Measurements from ENCODE around the gene CDH13. TPM values are rescaled to one million over a fixed set of nuclear protein-coding genes. Genes with fewer than 3 reads are reported as not detected.

Gene CDH13
- total RNA-seq, 1 experiment from 2014 or later, result 2.1 TPM

GRCh38 chr16:83269541-83269940 is 642.8 kb downstream of the CDH13 start:
- CTCF ChIA-PET, result no interaction called here
- DNase-seq (ENCODE audit: low spot score), result no peak
- intact Hi-C loops (cut with micrococcal nuclease; ENCODE audit: unreplicated experiment), result no loop called here
- TF ChIP-seq EZH2 (IDR thresholded peaks at IDR 0.05; ENCODE audit: borderline replicate concordance, low read depth, low read length, poor library complexity, severe bottlenecking) (no peak), CTCF (conservative IDR thresholded peaks at IDR 0.05; ENCODE audit: low read depth, low read length) (no peak)
- H3K9me3 ChIP-seq (ENCODE audit: low read depth, low read length, poor library complexity, severe bottlenecking), result no peaks in the 10 kb centered on the region
- no peaks in the 10 kb centered on the region for H3K4me1 ChIP-seq (ENCODE audit: insufficient read depth, low read length, poor library complexity, severe bottlenecking)
- no peaks in the 10 kb centered on the region for H3K36me3 ChIP-seq (ENCODE audit: insufficient read depth, low read length, poor library complexity, severe bottlenecking)
- BruUV-seq (replicated peaks), result no TSS peak
- H3K4me3 ChIP-seq (ENCODE audit: low read depth, low read length, poor library complexity, severe bottlenecking), result no peak overlapping the region
- POLR2A ChIA-PET (ENCODE audit: low non-redundant PET), result no interaction called here
- H3K27ac ChIP-seq (ENCODE audit: low read depth, low read length, poor library complexity, severe bottlenecking), result no peak overlapping the region
- peaks cover 4% of the 10 kb centered on the region for H3K27me3 ChIP-seq (replicated peaks; ENCODE audit: insufficient read depth, low read depth, low read length, poor library complexity)

- no TSS peak for BruUV-seq (replicated peaks)
- no peak for DNase-seq (ENCODE audit: low spot score)
- Histone ChIP-seq H3K27ac (ENCODE audit: low read depth, low read length, poor library complexity, severe bottlenecking) (no peak overlapping the region), H3K4me3 (ENCODE audit: low read depth, low read length, poor library complexity, severe bottlenecking) (no peak overlapping the region), H3K4me1 (ENCODE audit: insufficient read depth, low read length, poor library complexity, severe bottlenecking) (no peaks in the 10 kb centered on the region), H3K36me3 (ENCODE audit: insufficient read depth, low read length, poor library complexity, severe bottlenecking) (no peaks in the 10 kb centered on the region), H3K9me3 (ENCODE audit: low read depth, low read length, poor library complexity, severe bottlenecking) (no peaks in the 10 kb centered on the region), H3K27me3 (replicated peaks; ENCODE audit: insufficient read depth, low read depth, low read length, poor library complexity) (peaks cover 4% of the 10 kb centered on the region)
- CTCF ChIA-PET, result no interaction called here
- intact Hi-C loops (cut with micrococcal nuclease; ENCODE audit: unreplicated experiment), result no loop called here
- TF ChIP-seq CTCF (conservative IDR thresholded peaks at IDR 0.05; ENCODE audit: low read depth, low read length), result no peak
- TF ChIP-seq EZH2 (IDR thresholded peaks at IDR 0.05; ENCODE audit: borderline replicate concordance, low read depth, low read length, poor library complexity, severe bottlenecking), result no peak
- POLR2A ChIA-PET (ENCODE audit: low non-redundant PET), result no interaction called here
Measured at GRCh38 chr16:83270061-83270460, 643.3 kb downstream of the CDH13 start.

GRCh38 chr16:83270640-83271039 is 643.9 kb downstream of the CDH13 start:
- POLR2A ChIA-PET (ENCODE audit: low non-redundant PET), result no interaction called here
- DNase-seq (ENCODE audit: low spot score), result no peak
- intact Hi-C loops (cut with micrococcal nuclease; ENCODE audit: unreplicated experiment), result no loop called here
- Histone ChIP-seq H3K4me1 (ENCODE audit: insufficient read depth, low read length, poor library complexity, severe bottlenecking) (no peaks in the 10 kb centered on the region), H3K4me3 (ENCODE audit: low read depth, low read length, poor library complexity, severe bottlenecking) (no peak overlapping the region), H3K27ac (ENCODE audit: low read depth, low read length, poor library complexity, severe bottlenecking) (no peak overlapping the region), H3K36me3 (ENCODE audit: insufficient read depth, low read length, poor library complexity, severe bottlenecking) (no peaks in the 10 kb centered on the region), H3K27me3 (replicated peaks; ENCODE audit: insufficient read depth, low read depth, low read length, poor library complexity) (peaks cover 4% of the 10 kb centered on the region), H3K9me3 (ENCODE audit: low read depth, low read length, poor library complexity, severe bottlenecking) (no peaks in the 10 kb centered on the region)
- no peak for TF ChIP-seq CTCF (conservative IDR thresholded peaks at IDR 0.05; ENCODE audit: low read depth, low read length)
- no peak for TF ChIP-seq EZH2 (IDR thresholded peaks at IDR 0.05; ENCODE audit: borderline replicate concordance, low read depth, low read length, poor library complexity, severe bottlenecking)
- CTCF ChIA-PET, result no interaction called here
- BruUV-seq (replicated peaks), result no TSS peak

Data from A673 (cell line).